NOMO-1 treated with DMSO at 0.1 percent for 48 hours (cell line): ENCODE measurements around the gene EML4.
"Not testable (repeated sequence)": the region's sequence is repeated elsewhere in the genome, so short reads cannot be mapped to it uniquely, and the experiment has no call there.

Experiments
- DNase-seq: peaks from one replicate; lab custom pipeline; 2025; ENCODE audit not compliant: unreplicated experiment; lab: John Stamatoyannopoulos, UW

EML4 gene, protein sequence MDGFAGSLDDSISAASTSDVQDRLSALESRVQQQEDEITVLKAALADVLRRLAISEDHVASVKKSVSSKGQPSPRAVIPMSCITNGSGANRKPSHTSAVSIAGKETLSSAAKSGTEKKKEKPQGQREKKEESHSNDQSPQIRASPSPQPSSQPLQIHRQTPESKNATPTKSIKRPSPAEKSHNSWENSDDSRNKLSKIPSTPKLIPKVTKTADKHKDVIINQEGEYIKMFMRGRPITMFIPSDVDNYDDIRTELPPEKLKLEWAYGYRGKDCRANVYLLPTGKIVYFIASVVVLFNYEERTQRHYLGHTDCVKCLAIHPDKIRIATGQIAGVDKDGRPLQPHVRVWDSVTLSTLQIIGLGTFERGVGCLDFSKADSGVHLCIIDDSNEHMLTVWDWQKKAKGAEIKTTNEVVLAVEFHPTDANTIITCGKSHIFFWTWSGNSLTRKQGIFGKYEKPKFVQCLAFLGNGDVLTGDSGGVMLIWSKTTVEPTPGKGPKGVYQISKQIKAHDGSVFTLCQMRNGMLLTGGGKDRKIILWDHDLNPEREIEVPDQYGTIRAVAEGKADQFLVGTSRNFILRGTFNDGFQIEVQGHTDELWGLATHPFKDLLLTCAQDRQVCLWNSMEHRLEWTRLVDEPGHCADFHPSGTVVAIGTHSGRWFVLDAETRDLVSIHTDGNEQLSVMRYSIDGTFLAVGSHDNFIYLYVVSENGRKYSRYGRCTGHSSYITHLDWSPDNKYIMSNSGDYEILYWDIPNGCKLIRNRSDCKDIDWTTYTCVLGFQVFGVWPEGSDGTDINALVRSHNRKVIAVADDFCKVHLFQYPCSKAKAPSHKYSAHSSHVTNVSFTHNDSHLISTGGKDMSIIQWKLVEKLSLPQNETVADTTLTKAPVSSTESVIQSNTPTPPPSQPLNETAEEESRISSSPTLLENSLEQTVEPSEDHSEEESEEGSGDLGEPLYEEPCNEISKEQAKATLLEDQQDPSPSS

DNA sequence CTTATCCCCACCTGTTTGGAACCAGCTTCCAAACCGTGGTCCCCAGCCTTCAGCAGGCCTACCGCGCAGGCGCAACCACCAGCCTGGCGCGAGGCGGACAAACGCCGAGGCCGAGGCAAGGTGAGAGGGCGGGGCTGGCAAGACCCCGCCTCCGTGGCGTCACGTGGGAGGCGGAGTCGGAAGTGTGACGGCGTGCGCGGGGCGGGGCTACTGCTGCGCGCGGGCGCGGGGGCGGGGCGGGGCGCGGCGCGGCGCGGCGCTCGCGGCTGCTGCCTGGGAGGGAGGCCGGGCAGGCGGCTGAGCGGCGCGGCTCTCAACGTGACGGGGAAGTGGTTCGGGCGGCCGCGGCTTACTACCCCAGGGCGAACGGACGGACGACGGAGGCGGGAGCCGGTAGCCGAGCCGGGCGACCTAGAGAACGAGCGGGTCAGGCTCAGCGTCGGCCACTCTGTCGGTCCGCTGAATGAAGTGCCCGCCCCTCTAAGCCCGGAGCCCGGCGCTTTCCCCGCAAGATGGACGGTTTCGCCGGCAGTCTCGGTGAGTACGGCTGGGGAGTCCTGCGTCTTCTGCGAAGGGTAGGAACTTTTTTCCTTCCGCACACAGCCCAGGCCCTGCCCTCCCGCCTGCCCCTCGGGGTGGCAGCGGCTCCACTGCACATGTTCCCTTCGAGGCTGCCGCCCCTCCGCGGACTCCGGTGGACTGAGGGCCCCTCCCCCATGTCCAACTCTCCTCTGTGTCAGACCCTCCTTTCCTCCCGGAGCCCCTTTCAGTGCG, at the start of gene EML4:
Gene EML4, plus strand, starts transcription at position 254 of the 774 bp plus-strand sequence. Its CDS starts 259 bp downstream, at position 513.
- DNase-seq, result peak; percentile 65

DNA sequence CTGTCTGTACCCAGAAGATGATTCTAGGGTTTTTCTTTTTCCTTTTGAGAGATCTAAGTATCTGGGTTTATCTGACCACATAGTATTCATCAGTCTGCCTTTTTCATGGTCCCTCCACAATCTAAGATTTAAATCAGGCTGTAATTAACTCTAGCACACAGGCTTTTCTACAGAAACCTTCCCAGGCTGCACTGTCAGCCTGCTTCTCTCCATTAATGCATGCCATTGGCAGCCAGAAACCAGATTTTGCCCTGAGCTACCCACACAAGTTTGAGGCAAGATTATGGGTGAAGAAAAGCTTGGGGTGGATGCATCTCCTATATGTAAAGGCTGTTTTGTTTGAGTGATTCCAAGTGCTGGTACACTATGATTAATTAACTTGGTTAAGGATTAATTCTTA, 45.7 kb upstream of the EML4 start:
- DNase-seq, result no peak

DNA sequence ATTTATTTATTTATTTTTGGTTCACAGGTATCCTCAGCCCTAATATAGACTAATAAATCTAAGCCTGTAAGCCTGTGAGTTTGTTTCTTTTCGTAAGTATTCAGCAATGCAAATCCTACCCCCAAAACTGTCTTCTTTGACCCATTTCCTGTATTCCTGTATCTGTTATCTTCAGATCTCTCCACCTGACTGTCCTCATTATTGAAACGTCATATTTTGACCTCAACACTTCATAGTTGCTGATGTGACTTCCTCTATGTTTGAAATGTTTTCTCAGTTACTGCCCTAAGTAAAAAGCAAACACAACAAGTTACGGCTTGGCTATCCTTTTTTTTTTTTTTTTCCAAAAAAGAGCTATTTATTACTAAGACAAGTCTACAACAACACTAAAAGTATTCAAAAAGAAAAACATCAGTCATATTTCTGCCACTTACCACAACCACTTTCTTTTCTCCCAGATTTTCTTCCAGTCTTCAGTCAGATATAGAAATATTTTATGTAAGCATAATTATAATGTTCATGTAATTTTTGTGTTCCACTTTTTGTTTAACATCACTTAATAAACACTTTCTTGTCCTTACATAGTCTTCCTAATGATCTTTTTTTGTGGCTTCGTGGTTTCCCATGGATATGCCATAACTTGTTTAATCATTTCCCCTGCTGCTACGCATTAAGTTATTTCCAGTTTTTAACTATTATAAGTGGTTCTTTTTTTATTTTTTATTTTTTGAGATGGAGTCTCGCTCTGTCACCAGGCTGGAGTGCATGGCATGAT, 45.0 kb upstream of the EML4 start:
- peak; percentile 8 for DNase-seq

DNA sequence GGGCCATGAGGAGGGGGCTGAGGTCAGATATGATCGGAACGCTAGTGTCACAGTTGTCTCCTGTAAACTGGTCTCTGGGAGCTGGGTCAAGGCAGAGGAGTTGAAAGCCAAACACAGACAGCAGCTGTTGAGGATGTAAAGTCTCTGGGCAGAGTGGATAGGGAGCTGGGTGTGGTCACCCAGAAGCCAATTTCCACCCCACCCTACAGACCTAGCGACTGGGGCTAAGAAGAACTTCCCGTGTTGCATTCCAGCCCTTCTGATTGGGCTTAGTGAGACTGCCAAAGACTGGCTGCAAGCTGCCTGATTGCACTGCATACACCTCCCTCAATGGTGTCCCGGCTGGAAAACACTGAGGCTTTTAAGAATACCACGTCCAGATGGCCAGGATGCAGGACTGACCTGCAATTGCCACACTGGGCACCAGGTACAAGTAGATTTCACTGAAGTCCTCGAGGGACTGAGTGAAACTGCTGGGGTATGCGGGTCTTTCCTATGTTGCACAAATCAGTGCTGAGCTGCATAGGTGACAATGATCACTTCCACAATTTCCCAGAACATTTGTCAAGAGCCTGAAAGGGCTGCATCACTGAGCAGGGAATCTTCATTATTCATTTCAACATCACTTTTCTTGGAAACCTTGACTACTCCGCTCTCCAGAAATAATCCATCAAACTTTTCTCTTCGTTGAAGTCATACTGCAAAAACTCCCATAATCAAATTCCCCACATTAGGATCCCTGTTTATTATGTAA, 43.1 kb upstream of the EML4 start:
- DNase-seq, result no peak

DNA sequence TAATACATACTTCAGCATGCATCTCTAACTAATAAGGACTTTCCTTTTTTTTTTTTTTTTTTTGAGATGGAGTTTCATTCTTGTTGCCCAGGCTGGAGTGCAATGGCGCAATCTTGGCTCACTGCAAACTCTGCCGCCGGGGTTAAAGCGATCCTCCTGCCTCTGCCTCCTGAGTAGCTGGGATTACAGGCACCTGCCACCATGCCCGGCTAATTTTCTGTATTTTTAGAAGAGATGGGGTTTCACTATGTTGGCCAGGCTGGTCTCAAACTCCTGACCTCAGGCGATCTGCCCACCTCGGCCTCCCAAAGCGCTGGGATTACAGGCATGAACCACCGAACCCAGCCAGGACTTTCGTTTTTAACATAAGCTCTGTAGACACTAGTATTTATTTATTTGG, 42.3 kb upstream of the EML4 start:
- DNase-seq, result not testable (repeated sequence)

DNA sequence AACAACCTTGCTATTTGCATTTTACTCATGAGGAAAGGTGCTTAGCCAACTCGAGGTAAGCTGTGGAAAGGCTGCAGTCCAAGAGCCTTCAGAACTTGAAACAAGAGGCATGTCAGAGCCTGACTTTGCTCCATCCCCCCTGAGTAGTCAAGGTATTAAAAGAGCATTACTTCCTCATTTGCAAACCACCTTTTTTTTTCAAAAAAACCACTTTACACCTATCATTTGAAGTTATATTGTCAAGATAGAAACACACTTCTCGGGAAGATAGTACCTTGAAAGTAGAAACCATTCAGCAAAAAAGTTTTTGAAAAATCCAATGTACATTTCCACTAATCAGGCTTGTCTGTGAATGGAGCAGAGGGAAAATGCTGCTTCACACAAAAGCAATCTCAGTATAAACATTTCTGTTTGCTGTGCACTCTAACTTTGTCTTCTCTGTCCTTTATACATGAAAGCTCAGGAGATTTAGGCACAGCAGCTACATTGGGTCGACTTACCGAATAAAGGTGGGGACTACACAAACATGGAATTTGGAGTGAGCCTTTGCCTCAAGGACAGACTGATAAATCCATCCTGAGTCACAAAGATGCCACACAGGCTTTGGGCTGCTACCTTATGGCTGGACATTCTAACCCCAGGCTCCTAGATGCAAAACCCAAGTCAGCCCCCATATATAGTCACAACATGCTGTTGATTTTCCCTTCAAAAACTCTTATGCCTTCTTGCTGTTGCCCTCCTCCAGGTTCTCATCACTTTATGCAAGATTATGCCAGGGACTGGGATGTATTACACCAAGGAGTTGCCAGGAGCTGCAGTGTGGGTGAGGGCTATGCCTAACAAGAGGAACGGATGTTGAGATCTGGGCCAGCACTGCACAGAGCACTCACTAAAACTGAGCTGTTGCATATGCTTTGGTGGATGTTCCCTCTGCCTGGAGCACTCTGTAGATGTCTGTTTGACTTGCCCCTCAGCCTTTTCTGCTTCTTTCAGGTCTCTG, 41.4 kb upstream of the EML4 start:
- peak; percentile 7 for DNase-seq

DNA sequence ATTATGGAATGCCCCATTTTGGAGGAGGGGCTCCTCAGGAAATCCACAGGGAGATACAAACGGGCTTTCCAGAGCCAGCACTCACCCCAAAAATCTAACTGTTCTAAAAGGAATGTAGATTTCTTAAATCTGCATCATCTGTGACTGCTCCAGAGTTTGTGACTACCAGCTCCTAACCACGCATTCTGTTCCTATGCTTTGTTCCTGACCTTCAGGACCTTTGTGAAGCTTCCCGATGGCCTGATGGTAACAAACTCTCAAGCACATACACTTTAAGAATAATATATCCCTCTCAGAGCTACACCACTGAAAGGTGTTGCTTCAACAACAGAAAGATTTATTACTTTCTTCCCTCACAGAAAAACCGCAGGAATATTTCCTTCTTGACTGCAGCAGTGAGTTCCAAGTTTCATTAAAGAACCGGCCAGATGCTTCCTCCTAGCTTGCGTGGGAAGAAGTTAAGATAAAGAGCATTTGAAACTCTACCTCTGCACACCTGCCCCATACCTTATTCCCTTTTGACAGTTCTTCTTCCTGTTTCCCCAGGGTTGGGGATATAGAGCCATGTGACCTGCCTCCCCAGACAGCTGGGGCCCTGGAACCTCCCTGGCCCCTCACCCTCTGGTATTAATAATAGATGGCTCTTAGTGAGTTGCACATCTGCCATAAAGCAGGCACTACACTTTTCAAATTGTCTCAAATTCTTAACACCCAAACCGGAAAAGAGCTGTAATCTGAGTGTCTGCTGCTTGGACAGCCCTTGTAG, 40.2 kb upstream of the EML4 start:
- peak; percentile 55 for DNase-seq

DNA sequence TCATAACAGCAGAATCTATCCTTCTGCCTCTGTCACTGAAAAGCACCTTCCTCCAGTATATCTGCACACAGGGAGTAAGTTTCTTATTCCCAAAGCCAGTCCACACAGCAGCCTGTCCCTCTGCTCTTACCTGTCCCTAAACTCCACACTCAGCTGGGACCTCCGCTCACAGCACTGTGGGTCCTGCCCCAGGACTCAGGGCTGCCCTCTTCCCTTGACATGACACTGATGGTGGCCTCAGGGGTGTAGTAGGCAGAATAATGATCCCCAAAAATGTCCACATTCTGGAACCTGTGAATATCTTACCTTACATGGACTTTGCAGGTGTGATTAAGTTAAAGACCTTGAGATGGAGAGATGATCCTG, 39.7 kb upstream of the EML4 start:
- no peak for DNase-seq

DNA sequence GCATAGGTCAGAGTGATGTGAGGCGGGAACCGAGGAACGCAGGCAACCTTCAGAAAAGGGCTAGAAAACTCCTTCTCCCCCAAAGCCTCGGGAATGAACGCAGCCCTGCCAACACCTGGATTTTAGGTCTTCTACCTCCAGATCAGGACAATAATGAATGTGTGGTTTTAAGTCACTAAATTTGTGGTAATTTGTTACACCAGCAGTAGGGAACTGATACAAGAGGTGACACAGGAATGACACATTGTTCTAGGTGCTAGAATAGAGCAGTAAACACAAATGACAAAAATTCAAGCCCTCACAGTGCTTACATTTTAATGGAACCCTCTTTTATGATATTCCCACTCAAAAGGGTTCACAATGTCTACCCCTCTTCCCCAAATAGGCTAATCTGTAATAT, 39.2 kb upstream of the EML4 start:
- no peak for DNase-seq

DNA sequence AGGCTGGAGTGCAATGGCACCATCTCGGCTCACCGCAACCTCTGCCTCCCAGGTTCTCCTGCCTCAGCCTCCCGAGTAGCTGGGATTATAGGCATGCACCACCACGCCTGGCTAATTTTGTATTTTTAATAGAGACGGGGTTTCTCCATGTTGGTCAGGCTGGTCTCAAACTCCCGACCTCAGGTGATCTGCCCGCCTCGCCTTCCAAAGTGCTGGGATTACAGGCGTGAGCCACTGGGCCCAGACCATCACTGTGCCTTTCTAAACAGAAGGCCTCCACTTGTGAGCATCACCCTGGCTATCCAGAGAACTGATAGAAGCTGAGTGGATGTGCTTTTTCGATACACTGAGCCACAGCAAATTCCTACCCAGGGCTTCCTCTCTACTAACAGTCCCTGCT, 38.3 kb upstream of the EML4 start:
- not testable (repeated sequence) for DNase-seq

DNA sequence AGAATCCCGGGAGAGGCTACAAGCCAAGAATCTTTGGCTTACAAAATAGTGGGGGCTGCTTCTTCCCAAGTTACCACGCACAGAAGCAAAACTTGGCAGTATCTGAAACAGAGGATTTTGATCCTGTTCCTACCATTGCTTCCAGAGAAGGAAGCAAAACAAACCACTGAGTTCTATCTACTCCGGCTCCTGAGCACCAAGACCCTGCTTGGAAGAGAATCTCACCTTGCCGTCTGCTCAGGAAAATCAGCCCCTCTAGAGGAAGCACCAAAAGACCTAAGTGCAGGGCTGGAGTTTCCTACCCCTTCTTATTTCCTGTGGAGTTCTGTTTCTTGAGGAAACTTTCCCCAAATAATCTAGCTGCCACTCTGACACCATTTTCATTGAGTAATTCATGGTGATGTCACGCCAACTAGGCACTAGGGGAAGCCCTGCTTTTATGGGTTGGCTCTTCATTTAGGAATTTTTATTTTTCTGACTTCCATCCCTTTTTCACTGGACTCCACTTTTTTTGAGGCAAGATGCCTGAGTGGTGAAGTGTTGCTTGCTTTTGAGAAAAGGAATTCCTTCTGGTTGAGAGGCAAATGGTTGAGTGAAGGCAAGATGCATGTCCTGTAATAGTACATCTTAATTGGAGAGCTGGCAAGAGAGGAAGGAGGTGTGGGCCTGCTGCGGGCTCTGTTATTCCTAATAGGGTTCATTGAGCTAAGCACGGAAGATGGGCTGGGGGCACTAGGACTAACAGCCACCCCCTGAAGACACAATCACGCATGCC, 36.8 kb upstream of the EML4 start:
- no peak for DNase-seq

DNA sequence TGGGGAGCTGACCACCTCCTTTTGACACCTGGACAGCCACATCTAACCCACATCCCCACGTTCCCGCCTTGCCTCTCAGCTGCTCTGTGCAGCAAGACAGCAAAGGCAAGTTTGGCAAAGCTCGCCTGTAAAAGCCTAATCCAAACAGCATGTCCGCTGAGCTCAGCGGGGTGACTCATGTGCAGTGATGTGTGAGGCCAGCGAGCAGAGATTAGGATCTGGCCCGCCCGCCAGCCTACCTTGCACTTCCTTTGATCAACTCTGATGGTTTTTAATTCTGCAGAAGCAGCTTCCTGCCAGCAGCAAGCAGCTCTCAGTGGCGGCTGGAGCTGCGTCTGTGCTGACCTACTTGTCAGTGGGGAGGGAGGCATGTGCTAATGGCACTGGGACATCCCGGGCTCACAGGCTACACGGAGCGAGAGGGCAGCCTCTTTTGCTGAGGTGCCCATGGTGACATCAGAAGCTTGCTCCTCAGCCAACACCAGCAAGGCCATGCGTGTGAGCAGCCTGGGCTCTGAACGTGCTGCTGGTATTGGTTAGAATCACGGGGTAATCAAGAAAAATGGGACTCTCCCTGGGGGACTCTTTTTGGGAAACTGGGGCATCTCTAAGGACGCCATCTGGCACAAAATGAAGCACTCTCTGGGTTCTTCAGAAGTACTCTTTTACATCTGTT, 36.0 kb upstream of the EML4 start:
- peak; percentile 77 for DNase-seq

DNA sequence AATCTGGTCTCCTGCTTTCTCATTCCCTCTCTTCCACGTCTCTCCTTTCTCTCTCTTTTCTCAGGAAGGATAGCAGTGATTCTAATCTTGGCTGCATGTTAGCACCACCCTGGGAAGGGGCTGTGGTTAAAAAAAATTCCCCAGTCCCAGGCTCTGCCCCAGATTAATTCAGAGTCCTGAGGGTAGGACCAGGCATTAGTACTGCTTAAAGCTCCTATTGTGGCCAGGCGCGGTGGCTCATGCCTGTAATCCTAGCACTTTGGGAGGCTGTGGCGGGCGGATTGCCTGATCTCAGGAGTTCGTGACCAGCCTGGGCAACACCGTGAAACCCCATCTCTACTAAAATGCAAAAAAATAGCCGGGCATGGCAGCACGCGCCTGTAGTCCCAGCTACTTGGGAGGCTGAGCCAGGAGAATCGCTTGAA, 35.4 kb upstream of the EML4 start:
- no peak for DNase-seq

DNA sequence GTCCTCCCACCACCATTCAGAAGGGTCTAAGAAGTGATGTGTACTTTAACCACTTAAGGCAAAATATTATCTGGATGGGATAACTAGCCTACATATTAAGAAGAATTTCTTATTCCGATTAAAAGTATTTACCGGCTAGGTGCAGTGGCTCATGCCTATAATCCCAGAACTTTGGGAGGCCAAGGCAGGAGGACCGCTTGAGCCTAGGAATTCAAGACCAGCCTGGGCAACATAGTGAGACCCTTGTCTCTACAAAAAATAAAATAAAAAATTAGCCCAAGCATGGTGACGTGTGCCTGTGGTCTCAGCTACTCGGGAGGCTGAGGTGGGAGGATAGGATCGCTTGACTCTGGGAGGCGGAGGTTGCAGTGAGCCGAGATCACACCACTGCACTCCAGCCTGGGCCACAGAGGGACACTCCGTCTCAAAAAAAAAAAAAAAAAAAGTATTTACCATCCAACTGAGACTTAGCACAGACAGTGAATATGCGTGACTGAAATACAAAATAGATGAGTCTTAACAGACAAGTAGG, 34.7 kb upstream of the EML4 start:
- DNase-seq, result not testable (repeated sequence)

DNA sequence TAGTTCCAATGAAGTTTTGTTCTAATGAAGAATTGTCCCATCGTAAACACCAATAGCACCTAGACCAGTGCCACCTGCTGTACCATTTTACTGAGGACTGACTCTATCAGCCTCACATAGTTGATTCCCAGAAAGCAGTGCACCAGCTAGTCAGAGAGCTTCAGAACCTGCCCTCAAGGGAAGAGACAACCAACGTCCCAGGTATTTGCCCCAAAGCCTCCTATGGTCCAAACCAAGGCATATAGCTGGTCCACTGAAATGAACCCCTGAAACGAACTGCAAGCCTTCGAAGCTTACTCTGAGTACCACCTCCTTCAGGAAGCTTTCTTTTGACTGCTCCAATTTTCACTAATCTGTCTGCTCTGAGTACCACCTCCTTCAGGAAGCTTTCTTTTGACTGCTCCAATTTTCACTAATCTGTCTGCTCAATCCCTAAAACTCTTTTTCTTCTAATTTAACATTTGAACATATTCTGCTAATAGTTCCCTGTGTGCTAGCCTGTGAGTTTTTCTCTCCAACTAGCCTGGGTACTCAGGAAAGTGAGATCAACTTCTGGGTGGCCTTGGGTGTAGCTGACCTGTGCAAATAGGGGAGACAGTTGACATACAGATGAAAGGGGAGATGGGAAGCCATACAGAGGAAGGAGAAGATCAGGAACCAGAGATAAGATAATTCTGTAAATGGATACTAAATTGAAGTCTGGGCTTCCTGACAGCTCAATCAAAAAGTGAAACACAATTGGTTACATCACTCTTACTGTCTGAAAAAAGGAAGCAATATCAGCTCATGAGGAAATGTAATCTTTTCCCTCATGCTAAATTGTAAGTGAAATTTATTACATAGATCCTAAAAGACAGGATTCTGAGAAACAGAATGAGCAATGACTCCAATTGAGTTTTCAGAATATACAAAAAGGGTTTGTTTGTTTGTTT, 33.5 kb upstream of the EML4 start:
- peak; percentile 69 for DNase-seq
